ENCODE results near the gene ZBTB6.
A peak's percentile ranks its signal among the peaks of the same experiment; 100 is the strongest.

ZBTB6 gene, protein sequence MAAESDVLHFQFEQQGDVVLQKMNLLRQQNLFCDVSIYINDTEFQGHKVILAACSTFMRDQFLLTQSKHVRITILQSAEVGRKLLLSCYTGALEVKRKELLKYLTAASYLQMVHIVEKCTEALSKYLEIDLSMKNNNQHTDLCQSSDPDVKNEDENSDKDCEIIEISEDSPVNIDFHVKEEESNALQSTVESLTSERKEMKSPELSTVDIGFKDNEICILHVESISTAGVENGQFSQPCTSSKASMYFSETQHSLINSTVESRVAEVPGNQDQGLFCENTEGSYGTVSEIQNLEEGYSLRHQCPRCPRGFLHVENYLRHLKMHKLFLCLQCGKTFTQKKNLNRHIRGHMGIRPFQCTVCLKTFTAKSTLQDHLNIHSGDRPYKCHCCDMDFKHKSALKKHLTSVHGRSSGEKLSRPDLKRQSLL

DNA sequence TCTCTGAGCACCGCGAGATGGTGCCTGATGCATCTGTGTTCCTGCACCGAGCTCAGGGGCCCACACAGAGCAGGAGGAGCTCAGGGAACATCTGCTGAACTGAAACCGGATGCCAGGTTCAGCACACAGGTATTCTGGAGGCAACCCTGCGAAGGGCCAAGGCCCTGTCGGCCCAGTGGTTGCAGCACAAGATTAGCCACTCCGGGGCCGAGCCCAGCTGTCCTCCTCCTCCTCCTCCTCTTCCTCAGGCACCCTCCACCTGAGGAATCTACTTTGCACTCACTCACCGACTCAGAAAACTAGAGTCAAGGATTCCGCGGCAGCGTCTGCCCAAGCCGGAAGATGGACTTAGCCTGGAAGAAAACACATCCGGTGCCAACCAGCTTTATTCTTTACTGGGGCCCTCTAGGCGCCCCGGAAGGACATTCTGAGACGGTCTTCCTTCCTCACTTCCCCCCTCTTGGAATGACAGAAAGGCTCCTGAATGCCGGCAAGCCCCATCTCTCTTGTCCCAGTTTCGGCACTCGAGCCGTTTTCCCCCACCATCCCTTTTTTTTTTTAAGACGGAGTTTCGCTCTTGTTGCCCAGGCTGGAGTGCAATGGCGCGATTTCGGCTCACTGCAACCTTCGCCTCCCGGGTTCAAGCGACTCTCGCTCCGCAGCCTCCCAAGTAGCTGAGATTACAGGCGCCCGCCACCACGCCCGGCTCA, at the start of gene ZBTB6:
TSS of gene ZBTB6 (minus strand) at position 360 of the 710 bp plus-strand sequence. CDS start 1,251 bp downstream, outside the sequence.
- peak; percentile 76 to 92 for DNase-seq

DNA sequence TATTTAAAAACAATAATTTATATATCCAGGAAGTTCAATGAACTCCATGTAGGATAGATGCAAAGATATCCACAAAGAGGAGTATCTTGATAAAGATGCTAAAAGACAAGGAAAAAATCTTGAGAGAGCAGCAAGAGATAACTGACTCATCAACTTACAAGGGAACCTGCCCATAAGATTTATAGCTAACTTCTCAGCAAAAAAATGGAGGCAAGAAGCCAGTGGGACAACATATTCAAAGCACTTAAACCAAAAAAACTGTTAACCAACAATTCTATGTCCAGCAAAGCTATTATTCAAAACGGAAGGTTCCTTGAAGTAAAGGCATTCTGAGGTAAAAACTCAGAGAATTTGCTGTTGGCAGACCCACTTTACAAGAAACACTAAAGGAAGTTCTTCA, 48.0 kb upstream of the ZBTB6 start:
- no peak for DNase-seq

DNA sequence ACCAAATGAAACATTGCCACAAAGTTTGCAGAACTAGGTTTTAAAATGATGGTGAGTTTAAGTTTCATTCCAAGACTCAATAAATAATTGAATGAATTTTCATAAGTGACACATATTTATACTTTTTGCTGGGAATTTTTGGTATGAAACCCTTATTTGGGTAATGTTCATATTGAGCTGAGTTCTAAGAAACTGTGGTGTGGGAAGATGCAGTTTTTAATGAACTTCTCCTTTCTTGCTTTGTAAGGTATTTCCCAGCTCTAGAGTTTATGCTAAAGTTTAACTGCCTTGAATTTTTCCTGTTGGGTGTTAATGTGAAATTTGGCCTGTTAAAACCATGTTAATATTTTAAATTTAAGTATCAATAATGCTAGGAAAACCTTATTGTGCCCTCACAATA, 42.8 kb upstream of the ZBTB6 start:
- no peak for DNase-seq

DNA sequence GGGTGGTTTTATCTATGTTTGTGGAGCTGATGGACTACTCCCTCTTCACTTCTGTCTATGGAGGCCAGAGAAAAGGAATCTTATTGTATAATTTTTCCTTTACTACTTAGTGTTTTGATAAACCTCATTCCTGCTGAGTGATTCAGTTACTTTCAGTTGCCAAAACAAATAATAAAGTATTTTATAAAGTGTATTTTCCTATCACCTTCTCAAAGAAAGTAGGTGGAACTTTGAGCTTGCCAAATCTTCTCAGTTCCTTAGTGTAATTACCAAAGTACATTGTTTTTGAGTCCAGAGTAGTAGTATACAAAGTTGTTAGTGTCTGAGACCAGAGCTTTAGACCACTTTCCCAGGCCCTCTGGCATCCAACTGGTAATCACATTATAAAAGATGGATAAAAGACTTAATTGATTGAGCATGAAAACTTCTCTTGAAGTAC, 41.1 kb upstream of the ZBTB6 start:
- no peak for DNase-seq

DNA sequence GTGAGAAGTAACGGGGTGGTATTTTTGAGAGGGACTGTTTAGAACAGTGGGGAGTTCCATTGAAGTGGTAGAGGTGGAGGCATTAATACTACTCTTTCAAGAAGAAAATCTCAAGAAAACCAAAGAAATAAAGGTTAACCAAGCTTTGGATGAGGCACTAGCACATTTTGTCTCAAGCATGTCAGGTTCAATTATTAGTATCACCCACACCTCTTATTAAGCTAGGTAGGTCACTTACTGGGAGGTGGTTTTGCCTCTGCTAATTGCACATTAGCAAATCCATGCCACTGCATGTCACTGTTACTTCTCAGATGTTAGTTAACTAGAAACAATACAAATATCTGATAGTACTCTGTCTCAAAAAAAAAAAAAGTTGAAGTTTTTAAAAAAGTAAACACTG, 37.9 kb upstream of the ZBTB6 start:
- no peak for DNase-seq

DNA sequence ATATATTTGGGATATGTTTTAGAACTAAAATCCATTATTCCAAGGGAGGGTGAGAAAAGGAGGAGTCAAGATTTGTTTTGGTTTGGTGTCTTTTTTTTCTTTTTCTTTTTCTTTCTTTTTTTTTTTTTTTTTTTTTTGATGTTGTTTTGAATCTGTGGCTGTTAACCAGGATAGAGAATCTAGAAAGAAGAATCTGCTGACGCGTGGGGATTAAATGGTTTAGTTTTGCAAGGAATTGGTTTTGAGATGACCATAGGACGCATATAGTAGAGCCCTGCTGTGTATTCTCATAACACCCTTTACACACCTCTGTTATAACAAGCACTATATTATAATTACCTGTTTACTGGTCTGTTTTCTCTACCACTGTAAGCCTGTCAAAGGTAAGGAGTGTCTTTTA, 37.1 kb upstream of the ZBTB6 start:
- no peak for DNase-seq

DNA sequence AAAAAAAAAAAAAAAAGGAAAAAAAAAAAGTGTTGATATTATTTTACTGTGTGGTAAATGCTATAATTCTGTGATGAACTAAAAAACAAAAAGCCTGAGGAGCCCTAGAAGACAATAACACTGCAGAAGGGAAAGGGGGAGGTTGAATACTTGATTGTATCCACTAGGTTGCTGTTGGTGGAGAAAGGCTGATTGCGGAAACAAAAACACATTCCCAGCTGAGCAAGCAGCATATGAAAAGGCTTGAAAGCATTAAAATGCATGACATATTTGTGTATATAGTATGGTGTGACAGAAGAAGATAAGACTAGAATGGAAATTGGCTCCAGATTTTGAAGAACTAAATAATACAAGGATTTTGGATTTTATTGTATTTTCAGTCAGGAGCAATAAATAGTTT, 36.6 kb upstream of the ZBTB6 start:
- peak in 1 of 2 donors; percentile 38 for DNase-seq

DNA sequence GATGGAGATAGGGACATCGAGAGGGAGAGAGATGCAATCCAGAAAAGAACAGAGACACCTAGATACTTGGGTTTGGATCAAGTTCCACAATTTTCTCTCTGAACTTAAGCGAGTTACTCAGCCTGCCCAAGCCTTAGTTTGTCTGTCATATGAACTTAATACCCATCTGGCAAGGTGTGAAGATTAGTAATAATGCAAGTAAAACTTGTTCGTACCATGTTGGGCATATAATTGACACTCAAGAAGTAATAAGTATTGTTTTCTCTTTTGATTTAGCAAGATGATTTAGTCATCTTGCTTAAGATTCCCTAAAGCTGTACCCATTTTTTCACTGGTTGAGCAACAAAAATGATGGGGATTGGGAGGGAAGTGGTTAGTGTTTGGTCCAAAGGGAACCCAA, 35.2 kb upstream of the ZBTB6 start:
- DNase-seq, result no peak

DNA sequence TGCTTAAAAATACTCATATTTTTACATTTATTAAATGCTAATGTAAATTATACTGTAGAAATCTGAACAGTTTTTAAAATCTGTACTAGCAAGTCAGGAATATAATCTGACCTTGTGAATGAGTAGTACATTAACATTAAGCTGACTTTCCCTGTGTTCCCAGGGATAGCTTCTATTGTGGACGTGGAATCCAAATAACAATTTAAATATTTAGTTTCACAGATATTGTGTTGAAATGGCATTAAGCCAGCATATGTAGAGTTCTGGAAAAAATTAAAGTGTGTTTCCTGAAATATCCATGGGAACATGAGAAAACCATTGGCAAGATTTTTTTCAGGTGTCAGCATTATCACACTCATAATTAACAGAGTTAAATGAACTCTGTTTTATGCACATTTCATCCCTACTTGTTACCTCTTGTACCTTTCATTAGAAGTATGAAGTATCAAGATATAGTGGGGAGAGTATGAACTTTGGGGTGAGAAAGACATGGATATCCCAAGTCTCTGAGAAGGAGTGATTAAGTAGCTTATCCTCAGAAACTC, 33.4 kb upstream of the ZBTB6 start:
- no peak for DNase-seq

DNA sequence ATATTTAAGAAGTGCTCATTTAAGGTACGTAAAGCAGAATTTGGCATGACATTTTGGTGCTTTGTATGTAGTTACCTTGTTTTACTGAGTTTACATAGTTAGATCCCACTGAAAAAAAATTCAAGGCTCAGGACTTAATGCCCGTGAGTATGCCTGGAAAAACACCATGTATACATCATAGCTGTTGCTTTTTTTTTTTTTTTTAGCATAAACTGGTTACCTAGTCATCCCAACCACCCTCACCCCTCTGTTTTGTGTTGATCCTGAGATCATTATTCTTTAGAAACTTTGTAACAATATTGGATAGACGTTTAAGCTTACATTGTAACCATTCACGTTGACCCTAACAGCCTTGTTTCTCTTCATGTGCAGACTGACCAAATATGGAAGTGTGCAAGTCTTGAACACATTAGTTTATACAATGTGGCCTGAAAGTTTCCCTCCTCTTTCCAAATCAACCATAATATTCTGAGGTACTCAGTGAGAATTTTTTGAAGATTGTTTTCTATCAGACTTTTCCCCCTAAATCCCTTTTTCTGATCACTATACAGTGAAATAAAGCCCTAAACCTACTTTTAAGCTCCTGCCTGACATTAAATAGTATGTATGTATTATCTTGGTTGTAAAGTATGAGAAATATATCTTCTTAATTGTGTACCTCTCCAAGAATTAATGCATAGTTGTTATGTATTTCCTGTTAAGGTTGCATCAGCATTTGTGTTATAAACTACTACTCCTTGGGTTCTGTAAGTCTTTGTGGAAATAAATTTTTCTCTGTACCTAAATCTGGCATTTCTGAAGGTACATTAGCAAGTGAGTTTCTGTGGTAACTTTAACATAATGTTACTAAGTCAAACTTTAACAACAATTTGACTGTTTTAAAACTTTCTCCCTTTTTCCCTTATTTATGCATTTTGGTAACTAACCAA, 32.1 kb upstream of the ZBTB6 start:
- no peak for DNase-seq

DNA sequence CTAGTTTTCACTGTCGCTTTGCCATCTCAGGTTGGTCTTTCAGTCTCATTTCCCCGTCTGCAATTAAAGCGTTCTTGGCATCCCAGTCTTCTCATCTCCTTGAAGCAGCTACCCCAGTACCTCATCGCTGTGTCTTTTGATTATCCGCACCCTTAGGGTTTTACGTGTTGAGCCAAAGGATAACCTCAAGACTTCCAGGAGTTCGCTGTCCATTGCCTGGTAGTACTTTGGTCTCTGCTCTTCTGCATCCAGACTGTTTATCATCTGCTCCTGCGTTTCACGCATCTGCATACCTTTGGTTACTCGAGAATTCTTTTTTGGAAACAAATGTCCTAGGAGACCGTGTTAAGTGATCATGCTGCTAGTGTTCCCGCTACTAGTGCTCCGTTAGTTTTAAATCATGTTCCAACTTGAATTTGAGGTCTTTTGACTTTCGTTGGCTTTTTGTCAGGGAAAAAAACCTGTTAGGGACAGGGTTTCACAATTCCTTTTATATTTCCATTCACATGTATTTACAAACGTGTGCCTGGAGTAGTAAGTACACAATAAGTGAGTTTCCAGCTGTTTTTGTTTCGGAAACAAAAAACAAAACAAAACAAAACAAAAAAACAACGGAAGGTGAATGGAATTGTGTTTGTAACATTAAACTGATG, 28.6 kb upstream of the ZBTB6 start:
- no peak for DNase-seq

DNA sequence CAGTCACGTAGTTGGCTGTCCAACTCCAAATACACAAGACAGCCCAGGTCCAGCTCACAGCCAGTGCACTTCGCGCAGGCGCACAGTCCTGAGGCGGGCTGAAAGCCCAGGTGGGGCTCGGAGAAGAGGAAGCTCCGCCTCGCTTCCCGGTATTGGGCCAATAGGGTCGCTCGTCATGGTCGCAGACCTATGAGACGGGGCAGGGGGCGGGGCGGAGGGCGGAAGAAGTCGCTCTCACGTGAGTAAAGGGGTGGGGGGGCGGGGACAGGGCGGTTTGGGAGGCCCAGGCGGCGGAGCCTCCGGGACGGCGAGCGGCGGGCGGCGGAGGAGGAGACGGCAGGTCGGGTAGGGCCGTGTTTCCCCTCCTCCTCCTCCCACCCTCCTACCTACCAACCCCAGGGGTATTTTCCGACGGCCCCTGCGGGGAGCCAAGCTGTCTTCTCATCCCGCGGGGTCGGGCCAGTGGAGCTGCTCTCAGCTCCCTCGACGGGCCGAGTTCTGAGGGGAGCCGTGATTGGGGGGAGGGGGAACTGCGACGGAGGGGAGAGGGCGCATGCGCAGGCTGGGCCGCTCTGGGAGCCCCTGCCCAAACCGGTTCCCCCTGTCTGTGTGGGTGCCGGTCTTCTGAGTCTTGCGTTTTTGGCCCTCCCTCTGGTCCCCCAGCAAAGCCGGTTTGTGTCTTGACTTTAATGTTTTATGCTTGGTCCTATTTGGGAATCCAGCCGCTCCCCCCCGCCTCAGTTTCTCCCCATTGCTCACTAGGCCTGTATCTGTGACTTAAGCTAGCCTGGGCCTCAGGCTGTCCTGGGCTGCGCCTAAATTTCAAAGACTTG, 27.8 kb upstream of the ZBTB6 start, which contains the start of gene RABGAP1:
TSS of gene RABGAP1 (plus strand) at position 272 of the 833 bp plus-strand sequence. CDS start 16,040 bp downstream, outside the sequence.
- DNase-seq, result peak; percentile 97 to 99

DNA sequence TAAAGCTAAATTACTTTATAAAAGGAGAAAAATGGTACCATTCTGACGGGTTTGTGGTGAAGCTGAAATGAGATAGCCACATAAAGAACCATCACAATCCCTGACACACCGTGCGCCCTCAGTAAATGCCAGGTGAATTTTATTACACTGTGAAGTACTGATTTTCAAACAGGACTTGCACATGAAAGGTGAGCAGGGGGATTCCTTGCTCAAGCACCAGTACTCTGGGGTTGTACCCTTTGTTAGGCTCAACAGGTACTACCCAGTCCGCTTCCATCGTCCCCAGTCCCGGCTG, 27.3 kb upstream of the ZBTB6 start:
- DNase-seq, result no peak

DNA sequence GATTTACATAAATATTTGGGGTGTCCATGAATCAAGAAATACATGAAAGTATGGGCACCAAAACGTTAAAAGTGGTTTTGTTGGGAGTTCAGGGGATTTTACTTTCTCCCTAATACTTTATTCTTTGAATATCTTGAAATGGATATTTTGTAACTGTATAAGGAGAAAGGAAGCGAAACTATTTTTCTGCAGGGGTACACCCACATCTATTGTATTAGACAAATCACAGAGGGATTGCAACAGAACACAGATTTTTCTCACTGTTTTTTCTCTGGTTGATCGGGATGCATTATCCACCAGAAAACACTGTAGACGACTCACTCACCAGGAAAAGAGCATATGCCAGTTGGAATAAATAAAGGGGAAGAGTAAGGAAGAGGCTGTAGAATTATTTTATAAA, 26.5 kb upstream of the ZBTB6 start:
- no peak for DNase-seq

DNA sequence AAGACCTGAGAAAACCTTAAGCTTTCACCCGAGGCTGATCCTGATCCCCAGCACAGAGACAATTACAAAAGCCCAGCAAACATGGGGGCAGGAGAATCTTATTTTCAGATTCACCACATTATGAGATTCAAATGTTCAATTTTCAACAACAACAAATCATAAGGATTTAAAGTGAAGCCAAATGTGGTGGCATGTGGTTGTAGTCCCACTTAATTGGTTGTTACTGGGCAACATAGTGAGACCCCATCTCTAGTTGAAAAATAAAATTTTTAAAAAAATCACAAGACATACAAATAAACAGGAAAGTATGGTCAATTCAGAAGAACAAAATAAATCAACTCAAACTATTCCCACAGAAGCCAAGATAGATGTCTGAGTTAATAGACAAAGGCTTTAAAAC, 23.8 kb upstream of the ZBTB6 start:
- DNase-seq, result no peak

DNA sequence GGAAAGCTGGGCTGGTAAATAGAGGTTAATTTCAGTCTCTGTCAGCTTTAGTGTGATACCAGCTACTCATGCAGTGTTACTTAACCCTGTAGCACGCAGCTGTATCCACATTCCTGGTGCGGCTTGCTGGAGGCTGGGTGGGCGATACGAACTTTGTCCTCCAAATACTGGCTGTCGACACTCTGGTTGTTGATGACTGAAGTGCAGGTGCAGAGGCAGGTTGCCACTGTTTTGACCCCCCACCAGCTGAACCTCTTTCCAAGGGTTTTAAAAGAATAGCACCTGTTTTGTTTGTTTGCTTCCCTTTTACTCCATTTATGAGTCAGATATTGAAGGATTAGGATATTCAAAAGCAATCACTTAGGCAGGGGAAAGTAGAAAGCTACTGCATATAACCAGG, 23.3 kb upstream of the ZBTB6 start:
- no peak for DNase-seq

DNA sequence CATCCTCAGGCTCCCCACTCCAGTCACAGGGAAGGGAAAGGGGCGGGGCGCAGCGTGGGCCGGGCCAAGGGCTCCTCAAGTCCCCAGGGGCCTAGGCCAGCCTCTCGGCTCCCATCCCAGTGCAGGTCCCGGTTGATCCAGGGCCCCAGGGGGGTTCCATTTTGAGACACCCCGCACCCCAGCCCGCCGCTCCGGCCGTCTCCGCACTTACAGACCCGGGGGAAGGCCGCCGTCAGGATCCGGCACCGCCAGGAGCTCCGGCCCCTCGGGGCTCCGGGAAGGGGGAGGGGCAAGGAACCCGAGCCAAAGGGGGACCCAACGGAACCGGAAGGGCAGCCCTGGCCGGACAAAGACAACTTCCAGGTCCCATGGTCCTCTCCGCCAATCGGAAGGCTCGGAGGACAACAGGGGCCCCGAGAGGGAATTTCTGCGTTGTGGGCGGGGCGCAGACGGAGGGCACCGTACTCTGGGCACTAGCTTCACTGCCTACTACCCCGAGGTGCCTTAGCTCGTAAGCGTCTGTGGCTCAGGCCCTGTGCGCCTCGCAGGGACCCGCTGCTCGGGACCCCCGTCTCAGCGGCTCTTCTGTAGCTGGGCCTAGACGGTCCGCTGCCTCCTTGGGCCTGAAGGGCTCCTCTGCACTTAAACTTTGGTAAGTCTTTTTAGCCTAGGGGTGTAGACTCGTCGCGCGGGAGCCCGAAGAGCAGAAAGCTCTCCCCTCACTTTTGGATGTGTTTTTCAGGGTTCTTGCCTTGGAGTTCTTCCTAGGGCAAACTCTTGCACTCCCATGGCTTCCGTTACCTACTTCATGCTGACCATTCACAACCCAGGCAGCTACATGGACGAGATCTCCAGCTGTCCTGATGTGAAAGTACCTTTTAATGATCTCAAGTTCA, 18.4 kb upstream of the ZBTB6 start, which contains the start of gene ZBTB26:
TSS of gene ZBTB26 (minus strand) at position 287 of the 896 bp plus-strand sequence. CDS start 11,578 bp downstream, outside the sequence.
- peak; percentile 94 for DNase-seq

DNA sequence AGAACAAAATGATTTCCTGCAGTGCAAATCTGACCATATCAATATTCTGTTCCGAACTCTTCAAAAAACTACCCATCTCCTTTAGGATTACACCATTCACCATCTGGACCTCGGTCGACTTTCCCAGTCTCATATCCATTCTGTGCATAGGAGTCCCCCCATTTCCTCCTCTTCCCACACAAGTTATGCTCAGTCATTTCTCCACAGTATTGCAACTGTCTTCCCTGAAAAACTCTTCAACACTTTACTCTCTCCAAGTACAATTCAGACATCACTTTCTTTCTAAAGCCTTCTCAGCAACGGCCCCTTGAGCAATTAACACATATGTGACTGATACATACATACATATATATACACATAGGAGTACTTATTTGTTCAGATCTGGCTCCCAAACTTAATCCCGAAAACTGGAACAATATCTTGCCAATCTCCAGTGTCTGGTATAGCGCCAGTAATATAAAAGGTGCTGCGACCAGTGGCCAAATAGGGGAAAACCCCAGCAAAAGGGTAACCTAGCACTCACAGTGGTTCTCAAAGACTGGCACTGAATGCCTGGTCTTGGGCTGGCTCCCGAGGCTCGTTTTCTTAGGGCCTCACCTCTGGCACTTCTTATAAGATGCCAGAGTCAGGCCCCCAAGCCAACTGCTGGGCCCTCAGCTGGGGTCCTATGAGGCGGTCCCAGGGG, 17.6 kb upstream of the ZBTB6 start:
- DNase-seq, result no peak

DNA sequence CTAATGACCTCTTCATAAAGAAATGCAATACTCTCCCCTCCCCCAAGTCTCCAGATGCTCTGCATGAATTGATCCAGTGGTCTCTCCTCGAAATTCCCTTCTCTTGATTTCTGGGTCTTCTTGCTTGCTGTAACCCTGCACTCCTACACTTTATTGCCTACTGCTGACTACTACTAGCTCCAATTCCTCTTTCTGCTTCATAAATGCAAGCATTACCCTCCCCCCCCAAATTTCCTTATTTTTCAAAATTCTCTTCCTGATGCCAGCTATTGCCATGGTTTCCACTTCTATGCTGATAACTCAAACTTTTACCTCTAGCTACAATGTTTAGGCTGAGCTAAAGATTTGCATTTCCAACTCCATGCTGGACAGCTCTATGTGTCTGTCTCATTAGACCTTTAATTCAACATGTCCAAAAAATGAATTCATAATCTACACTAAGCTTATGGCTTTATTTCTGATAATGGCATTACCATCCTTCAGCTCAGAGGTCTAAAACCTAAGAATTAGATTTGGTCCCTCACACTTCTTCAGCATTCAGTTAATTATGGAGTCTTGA, 16.8 kb upstream of the ZBTB6 start:
- DNase-seq, result no peak

All from hippocampal formation (tissue), 2 donors.